ENCODE measurements around the gene MYBPC3.

Gene MYBPC3

GRCh38 chr11:47350315-47350714 lies 2.2 kb downstream of the MYBPC3 start:
- no peak for DNase-seq (ENCODE audit: low read depth)
- TF ChIP-seq CTCF (IDR thresholded peaks at IDR 0.05; ENCODE audit: low read depth, low read length, missing control alignments): no peak
- no peak overlapping the region for H3K4me3 ChIP-seq (ENCODE audit: low read depth, low read length)
- in situ Hi-C loops (cut with HindIII; ENCODE audit: low sequenced_read_pairs): no loop called here

- no peak overlapping the region for H3K4me3 ChIP-seq (ENCODE audit: low read depth, low read length)
- TF ChIP-seq CTCF (IDR thresholded peaks at IDR 0.05; ENCODE audit: low read depth, low read length, missing control alignments): no peak
- no peak for DNase-seq (ENCODE audit: low read depth)
- in situ Hi-C loops (cut with HindIII; ENCODE audit: low sequenced_read_pairs): no loop called here
These were observed 2.9 kb downstream of the MYBPC3 start for GRCh38 chr11:47349521-47350095.

- peak; percentile 35 for TF ChIP-seq CTCF (IDR thresholded peaks at IDR 0.05; ENCODE audit: low read depth, low read length, missing control alignments)
- DNase-seq (ENCODE audit: low read depth): no peak
- in situ Hi-C loops (cut with HindIII; ENCODE audit: low sequenced_read_pairs): no loop called here
- H3K4me3 ChIP-seq (ENCODE audit: low read depth, low read length): no peak overlapping the region
These were observed 3.6 kb downstream of the MYBPC3 start for GRCh38 chr11:47348859-47349258.

GRCh38 chr11:47348131-47348802 lies 4.2 kb downstream of the MYBPC3 start:
- in situ Hi-C loops (cut with HindIII; ENCODE audit: low sequenced_read_pairs): no loop called here
- TF ChIP-seq CTCF (IDR thresholded peaks at IDR 0.05; ENCODE audit: low read depth, low read length, missing control alignments): no peak
- DNase-seq (ENCODE audit: low read depth): no peak
- H3K4me3 ChIP-seq (ENCODE audit: low read depth, low read length): no peak overlapping the region

GRCh38 chr11:47347137-47347536 lies 5.4 kb downstream of the MYBPC3 start:
- no peak for TF ChIP-seq CTCF (IDR thresholded peaks at IDR 0.05; ENCODE audit: low read depth, low read length, missing control alignments)
- DNase-seq (ENCODE audit: low read depth): no peak
- H3K4me3 ChIP-seq (ENCODE audit: low read depth, low read length): no peak overlapping the region
- in situ Hi-C loops (cut with HindIII; ENCODE audit: low sequenced_read_pairs): no loop called here

- in situ Hi-C loops (cut with HindIII; ENCODE audit: low sequenced_read_pairs): no loop called here
- no peak for DNase-seq (ENCODE audit: low read depth)
- TF ChIP-seq CTCF (IDR thresholded peaks at IDR 0.05; ENCODE audit: low read depth, low read length, missing control alignments): no peak
- H3K4me3 ChIP-seq (ENCODE audit: low read depth, low read length): no peak overlapping the region
These were observed 6.5 kb downstream of the MYBPC3 start for GRCh38 chr11:47345890-47346563.
